C1 segment of cervical spinal cord (tissue), 14 donors: Measurements from ENCODE around the gene ACSS3.
"Not testable (repeated sequence)": the region's sequence is repeated elsewhere in the genome, so short reads cannot be mapped to it uniquely, and the experiment has no call there.

Experiments used
- DNase-seq, 14 donors: peaks; one replicate each; lab custom pipeline; 2025; lab: John Stamatoyannopoulos, UW

Gene ACSS3

GRCh38 chr12:81077686-81078441 lies at the start of gene ACSS3:
TSS of gene ACSS3 (plus strand) at chr12:81078079. CDS start at chr12:81078121, 42 bp downstream.
- peak in 11 of 14 donors; percentile 4 to 68 (median 47) for DNase-seq

- no peak for DNase-seq
Observed at GRCh38 chr12:81034926-81035325, 43.0 kb upstream of the ACSS3 start.

GRCh38 chr12:81039231-81039630 lies 38.6 kb upstream of the ACSS3 start:
- no peak for DNase-seq

- DNase-seq = no peak
Observed at GRCh38 chr12:81043979-81044740, 33.7 kb upstream of the ACSS3 start.

- DNase-seq = not testable (repeated sequence)
Observed at GRCh38 chr12:81064971-81065370, 12.9 kb upstream of the ACSS3 start.

GRCh38 chr12:81070846-81071245 lies 7.0 kb upstream of the ACSS3 start:
- DNase-seq = no peak

GRCh38 chr12:81075539-81075938 lies 2.3 kb upstream of the ACSS3 start:
- no peak for DNase-seq

- DNase-seq = peak in 6 of 14 donors; percentile 35 to 55 (median 46)
Observed at GRCh38 chr12:81077329-81077685, 572 bp upstream of the ACSS3 start.

- peak in 1 of 14 donors; percentile 13 for DNase-seq
Observed at GRCh38 chr12:81078469-81079196, 754 bp downstream of the ACSS3 start.

GRCh38 chr12:81079280-81080076 lies 1.6 kb downstream of the ACSS3 start:
- DNase-seq = no peak

GRCh38 chr12:81080431-81080983 lies 2.6 kb downstream of the ACSS3 start:
- no peak for DNase-seq

- DNase-seq = no peak
Observed at GRCh38 chr12:81081726-81082125, 3.8 kb downstream of the ACSS3 start.

- DNase-seq = no peak
Observed at GRCh38 chr12:81083018-81083417, 5.1 kb downstream of the ACSS3 start.

- DNase-seq = no peak
Observed at GRCh38 chr12:81083906-81084513, 6.1 kb downstream of the ACSS3 start.

GRCh38 chr12:81084811-81085350 lies 7.0 kb downstream of the ACSS3 start:
- no peak for DNase-seq

GRCh38 chr12:81085832-81086231 lies 8.0 kb downstream of the ACSS3 start:
- DNase-seq = no peak

- DNase-seq = no peak
Observed at GRCh38 chr12:81086342-81086741, 8.5 kb downstream of the ACSS3 start.

- DNase-seq = no peak
Observed at GRCh38 chr12:81088221-81088620, 10.3 kb downstream of the ACSS3 start.

- DNase-seq = no peak
Observed at GRCh38 chr12:81089412-81089811, 11.5 kb downstream of the ACSS3 start.

- no peak for DNase-seq
Observed at GRCh38 chr12:81092053-81092452, 14.2 kb downstream of the ACSS3 start.
